Mesodermal cell (in vitro differentiated cells): ENCODE results near the gene TMC8.

Source experiments
- H3K27ac ChIP-seq: 2 replicates; pipeline ENCODE4 v1.7.0; 2013; ENCODE audit warnings: mild to moderate bottlenecking, low read depth, low read length, moderate library complexity; ENCODE audit not compliant: severe bottlenecking
- H3K36me3 ChIP-seq: 2 replicates; pipeline ENCODE4 v1.7.1; 2013; ENCODE audit warnings: mild to moderate bottlenecking, low read length, moderate library complexity; ENCODE audit not compliant: control insufficient read depth, insufficient read depth
- H3K4me1 ChIP-seq: one replicate; pipeline ENCODE4 v1.7.1; 2013; ENCODE audit warnings: mild to moderate bottlenecking, low read length; ENCODE audit not compliant: insufficient read depth, control insufficient read depth, poor library complexity, severe bottlenecking
- H3K4me3 ChIP-seq: 2 replicates; pipeline ENCODE4 v1.7.0; 2013; ENCODE audit warnings: low read length, control low read depth, mild to moderate bottlenecking; ENCODE audit not compliant: insufficient read depth, poor library complexity, severe bottlenecking; ENCODE audit errors: extremely low read depth
- H3K9me3 ChIP-seq: 2 replicates; pipeline ENCODE4 v1.7.1; 2013; ENCODE audit warnings: mild to moderate bottlenecking, low read length, moderate library complexity; ENCODE audit not compliant: control insufficient read depth
- WGBS, 2 experiments: methylation state at CpG; one replicate each; pipeline ENCODE4 v1.1.5; 2013; ENCODE audit warnings: missing lambda C conversion rate in 2 of 2; ENCODE audit not compliant: insufficient coverage in 2 of 2; 5-methylcytosine and 5-hydroxymethylcytosine counted together

The TMC8 gene

DNA sequence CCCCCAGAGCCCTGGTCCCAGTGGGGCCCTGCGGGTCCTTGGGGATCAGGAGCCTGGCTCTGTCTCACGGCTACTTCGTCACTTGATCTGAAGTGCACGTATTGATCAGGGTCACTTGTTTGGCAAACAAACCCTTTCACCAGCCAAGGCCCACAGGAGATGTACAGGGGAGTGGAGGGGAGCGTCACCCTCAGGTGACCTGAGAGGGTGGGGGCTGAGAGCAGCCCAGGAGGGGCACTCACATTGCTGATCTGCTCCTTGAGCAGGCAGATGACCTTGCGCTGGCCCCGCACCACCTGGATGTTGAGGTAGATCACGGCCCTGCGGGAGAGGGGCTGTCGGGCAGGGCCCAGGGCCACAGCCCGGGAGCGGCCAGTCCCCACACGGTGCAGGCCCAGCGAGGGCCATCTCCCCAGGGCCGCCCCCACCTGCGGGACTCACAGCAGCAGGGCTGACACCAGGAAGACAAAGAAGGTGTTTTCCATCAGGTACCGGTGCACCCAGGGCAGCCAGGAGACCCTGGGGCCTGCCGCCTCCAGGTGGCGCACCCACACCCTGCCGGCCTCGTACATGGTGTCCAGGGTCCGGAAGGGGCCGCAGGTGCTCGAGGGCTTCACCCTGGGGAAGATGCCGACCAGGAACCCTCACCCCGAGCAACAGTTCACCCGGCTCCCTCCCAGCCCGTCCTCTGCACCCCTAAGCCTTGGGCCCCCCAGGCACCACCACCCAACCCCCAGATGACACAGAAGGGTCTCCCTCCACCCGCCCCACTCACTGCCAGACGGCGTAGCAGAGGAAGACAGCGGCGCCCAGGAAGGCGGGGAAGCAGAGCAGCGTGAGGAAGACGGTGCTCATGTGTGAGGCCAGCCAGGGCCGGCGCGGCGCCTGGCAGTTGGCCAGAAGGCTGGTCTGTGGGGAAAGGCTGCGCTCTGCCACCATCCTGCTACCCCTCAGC, 13.3 kb upstream of the TMC8 start:
- H3K27ac ChIP-seq: no peak overlapping the region
- H3K36me3 ChIP-seq: peaks cover 80% of the 10 kb centered on the region
- WGBS, 2 experiments: 89 to 93% methylated on average over 31 to 34 of the region's 41 CpGs
- no peaks in the 10 kb centered on the region for H3K4me1 ChIP-seq
- no peaks in the 10 kb centered on the region for H3K9me3 ChIP-seq
- H3K4me3 ChIP-seq: no peak overlapping the region

DNA sequence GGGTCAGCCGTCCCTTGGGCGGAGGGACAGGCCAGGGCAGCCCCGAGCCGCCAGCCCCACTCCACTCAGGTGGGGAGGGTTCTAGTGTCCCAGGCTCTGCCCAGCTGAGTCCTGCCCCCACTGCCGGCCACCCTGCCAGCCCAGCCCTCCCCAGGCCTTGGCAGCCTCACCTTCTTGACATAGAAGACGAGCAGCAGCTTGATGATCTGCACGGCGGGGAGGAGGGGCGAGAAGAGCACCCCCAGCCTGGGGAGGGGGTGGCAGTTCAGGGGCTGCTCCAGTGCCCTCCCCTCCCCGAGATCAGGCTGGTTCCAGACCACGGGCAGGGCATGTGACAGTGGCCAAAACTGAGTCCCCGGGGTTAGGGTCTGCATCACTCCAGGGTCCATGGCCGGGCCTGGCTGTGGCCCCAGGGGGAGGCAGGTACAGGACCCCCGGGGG, 11.8 kb upstream of the TMC8 start:
- Histone ChIP-seq H3K4me3 (no peak overlapping the region), H3K27ac (no peak overlapping the region), H3K36me3 (peaks cover 79% of the 10 kb centered on the region), H3K4me1 (no peaks in the 10 kb centered on the region), H3K9me3 (no peaks in the 10 kb centered on the region)
- 91 to 92% methylated on average over 9 to 14 of the region's 14 CpGs for WGBS, 2 experiments

DNA sequence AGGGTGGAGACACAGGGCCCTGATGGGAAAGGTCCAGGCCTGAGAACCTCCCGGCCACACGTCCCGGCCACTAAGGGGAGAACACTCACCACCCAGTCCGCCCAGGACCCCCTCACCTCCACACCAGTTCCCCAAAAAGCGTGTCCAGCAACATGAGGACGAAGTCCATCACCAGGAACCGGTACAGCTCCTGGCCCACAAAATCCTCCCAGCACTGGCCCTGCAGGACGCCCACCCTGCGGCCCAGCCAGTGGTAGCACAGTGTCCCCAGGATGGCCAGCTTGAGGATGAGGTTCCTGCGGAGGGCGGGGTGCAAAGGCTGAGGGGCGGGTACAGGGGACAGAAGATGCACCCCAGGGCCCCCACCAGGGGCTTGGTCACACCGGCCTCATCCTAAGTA, 10.0 kb upstream of the TMC8 start:
- H3K9me3 ChIP-seq: no peaks in the 10 kb centered on the region
- no peak overlapping the region for H3K4me3 ChIP-seq
- H3K36me3 ChIP-seq: peaks cover 82% of the 10 kb centered on the region
- WGBS, 2 experiments: 97% methylated on average over 12 to 13 of the region's 13 CpGs
- no peak overlapping the region for H3K27ac ChIP-seq
- H3K4me1 ChIP-seq: peaks cover 7% of the 10 kb centered on the region

- WGBS, 2 experiments: 92 to 94% methylated on average over 26 to 27 of the region's 35 CpGs
- Histone ChIP-seq H3K27ac (no peak overlapping the region), H3K36me3 (peaks cover 84% of the 10 kb centered on the region), H3K4me3 (no peak overlapping the region), H3K9me3 (no peaks in the 10 kb centered on the region), H3K4me1 (peaks cover 13% of the 10 kb centered on the region)
Measured at GRCh38 chr17:78120971-78121800, 9.4 kb upstream of the TMC8 start.

- H3K4me1 ChIP-seq: peaks cover 19% of the 10 kb centered on the region
- peaks cover 84% of the 10 kb centered on the region for H3K36me3 ChIP-seq
- 86 to 92% methylated on average over 9 to 10 of the region's 11 CpGs for WGBS, 2 experiments
- no peaks in the 10 kb centered on the region for H3K9me3 ChIP-seq
- no peak overlapping the region for H3K4me3 ChIP-seq
- H3K27ac ChIP-seq: no peak overlapping the region
Measured at GRCh38 chr17:78121801-78122215, 8.8 kb upstream of the TMC8 start.

DNA sequence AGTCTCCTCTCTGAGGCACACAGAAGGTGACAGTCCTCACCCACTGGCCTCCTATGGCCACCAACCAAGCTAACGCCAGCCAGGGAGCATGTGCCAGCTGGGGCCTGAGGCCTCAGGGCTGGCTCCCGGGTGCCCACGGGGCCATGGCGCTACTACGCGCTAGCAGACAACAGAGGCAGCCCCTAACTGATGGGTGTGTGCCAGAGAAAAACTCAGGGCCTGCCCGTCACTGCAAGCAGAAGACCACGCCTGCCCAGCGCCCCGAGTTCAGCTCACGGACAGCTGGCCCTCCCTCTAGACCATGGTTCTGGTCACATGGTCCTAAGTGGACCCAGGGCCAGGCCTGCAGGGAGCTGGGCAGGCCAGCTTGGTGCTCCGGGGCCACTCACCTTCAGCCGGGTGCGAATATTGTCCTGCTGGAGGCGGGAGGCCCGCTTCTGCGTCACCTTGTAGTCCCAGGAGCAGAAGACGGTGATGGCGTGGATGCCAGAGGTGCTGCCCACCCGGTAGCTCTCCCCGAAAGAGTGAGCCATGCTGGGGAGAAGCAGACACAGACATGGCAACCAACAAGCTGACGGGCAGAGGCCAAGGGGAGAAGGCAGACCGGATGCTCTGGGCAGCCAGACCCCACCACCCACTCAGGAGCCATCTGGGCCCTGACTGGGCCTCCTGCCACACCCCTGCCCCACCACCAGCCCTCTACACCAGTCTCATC, 8.2 kb upstream of the TMC8 start:
- Histone ChIP-seq H3K27ac (no peak overlapping the region), H3K4me3 (no peak overlapping the region), H3K9me3 (no peaks in the 10 kb centered on the region), H3K4me1 (peaks cover 23% of the 10 kb centered on the region), H3K36me3 (peaks cover 80% of the 10 kb centered on the region)
- 96 to 97% methylated on average over 21 to 22 of the region's 23 CpGs for WGBS, 2 experiments

- Histone ChIP-seq H3K27ac (no peak overlapping the region), H3K4me1 (peaks cover 23% of the 10 kb centered on the region), H3K9me3 (no peaks in the 10 kb centered on the region), H3K4me3 (no peak overlapping the region), H3K36me3 (peaks cover 76% of the 10 kb centered on the region)
- 75 to 90% methylated on average over 3 to 4 of the region's 4 CpGs for WGBS, 2 experiments
Measured at GRCh38 chr17:78122931-78123249, 7.7 kb upstream of the TMC8 start.

GRCh38 chr17:78123258-78123929, 7.2 kb upstream of the TMC8 start:
- WGBS, 2 experiments: 98 to 100% methylated on average over 4 to 5 of the region's 5 CpGs
- peaks cover 23% of the 10 kb centered on the region for H3K4me1 ChIP-seq
- H3K36me3 ChIP-seq: peaks cover 74% of the 10 kb centered on the region
- H3K9me3 ChIP-seq: no peaks in the 10 kb centered on the region
- H3K27ac ChIP-seq: no peak overlapping the region
- H3K4me3 ChIP-seq: no peak overlapping the region

GRCh38 chr17:78124081-78124835, 6.3 kb upstream of the TMC8 start:
- Histone ChIP-seq H3K4me3 (no peak overlapping the region), H3K27ac (no peak overlapping the region), H3K4me1 (peaks cover 23% of the 10 kb centered on the region), H3K36me3 (peaks cover 69% of the 10 kb centered on the region), H3K9me3 (no peaks in the 10 kb centered on the region)
- 96 to 97% methylated on average over 23 to 30 of the region's 30 CpGs for WGBS, 2 experiments
